OCI-LY7 (cell line): ENCODE measurements around the gene RPL34. TPM values are rescaled to one million over a fixed set of nuclear protein-coding genes. Genes with fewer than 3 reads are reported as not detected.

ENCODE experiments used
- BruUV-seq: library from RNA; stranded (reverse); fragments of 400-500 nt; replicated peaks from 2 replicates; lab custom pipeline; 2021; lab: Mats Ljungman, UMichigan
- CTCF ChIA-PET: fragments of 300-600 bp; sonication (Branson Sonifier 250); formaldehyde crosslinking; loops from one replicate; lab custom pipeline; 2022; ENCODE audit warnings: antibody characterized with exemption; ENCODE audit not compliant: unreplicated experiment; lab: Charles Lee
- POLR2A ChIA-PET: fragments of 300-600 bp; sonication (Branson Sonifier 250); formaldehyde crosslinking; loops from one replicate; lab custom pipeline; 2022; ENCODE audit warnings: antibody characterized with exemption; lab: Charles Lee
- DNase-seq: peaks from one replicate; pipeline ENCODE4 v3.0.0-alpha.2; 2015; ENCODE audit warnings: low spot score
- H2AFZ ChIP-seq: fragments of 200-600 bp; sonication (generic), shearing (Covaris generic); 2 replicates; pipeline ENCODE4 v1.6.1; 2014; ENCODE audit warnings: mild to moderate bottlenecking, antibody characterized with exemption, low read length, moderate library complexity
- H3K27ac ChIP-seq: fragments of 200-600 bp; sonication (generic); 2 replicates; pipeline ENCODE4 v1.5.1; 2014; ENCODE audit warnings: mixed run types, low read depth, mild to moderate bottlenecking, moderate library complexity, low read length, inconsistent platforms; ENCODE audit not compliant: poor library complexity, severe bottlenecking
- H3K36me3 ChIP-seq: fragments of 200-600 bp; sonication (generic); 2 replicates; pipeline ENCODE4 v1.6.1; 2014; ENCODE audit warnings: mild to moderate bottlenecking, antibody characterized with exemption, low read length, moderate library complexity, mixed read lengths; ENCODE audit not compliant: insufficient read depth
- H3K4me1 ChIP-seq: fragments of 200-600 bp; sonication (generic); 2 replicates; pipeline ENCODE4 v1.5.1; 2014; ENCODE audit warnings: mild to moderate bottlenecking, low read length; ENCODE audit not compliant: insufficient read depth, poor library complexity, severe bottlenecking
- H3K4me2 ChIP-seq: fragments of 200-600 bp; sonication (generic); 2 replicates; pipeline ENCODE4 v1.6.1; 2014; ENCODE audit warnings: mild to moderate bottlenecking, low read length
- H3K4me3 ChIP-seq: fragments of 200-600 bp; sonication (generic); 2 replicates; pipeline ENCODE4 v1.5.1; 2014; ENCODE audit warnings: mild to moderate bottlenecking, low read depth, low read length; ENCODE audit not compliant: poor library complexity, severe bottlenecking
- H3K79me2 ChIP-seq: fragments of 200-600 bp; sonication (generic); 2 replicates; pipeline ENCODE4 v1.6.1; 2016; ENCODE audit warnings: low read depth, mild to moderate bottlenecking, low read length, moderate library complexity, mixed read lengths; ENCODE audit not compliant: insufficient read depth
- H3K9me2 ChIP-seq: fragments of 200-600 bp; sonication (generic); 2 replicates; pipeline ENCODE4 v1.6.1; 2016; ENCODE audit warnings: mild to moderate bottlenecking, low read length, mixed read lengths; ENCODE audit not compliant: insufficient read depth
- H3K9me3 ChIP-seq: fragments of 200-600 bp; sonication (generic); 2 replicates; pipeline ENCODE4 v1.6.1; 2014; ENCODE audit warnings: mild to moderate bottlenecking, mixed run types, low read length, mixed read lengths
- H4K20me1 ChIP-seq: fragments of 200-600 bp; sonication (generic); 2 replicates; pipeline ENCODE4 v1.6.1; 2014; ENCODE audit warnings: mild to moderate bottlenecking, antibody characterized with exemption, low read length, moderate library complexity, mixed read lengths; ENCODE audit not compliant: insufficient read depth
- CTCF ChIP-seq: fragments of 200-600 bp; sonication (generic); conservative IDR thresholded peaks from 2 replicates; pipeline ENCODE4 v1.5.1; 2014; ENCODE audit warnings: mild to moderate bottlenecking, antibody characterized with exemption, low read length, moderate library complexity, mixed read lengths
- EZH2phosphoT487 ChIP-seq: fragments of 200-600 bp; sonication (generic); IDR thresholded peaks from 2 replicates; pipeline ENCODE4 v1.6.1; 2018; ENCODE audit warnings: low read depth, borderline replicate concordance, mild to moderate bottlenecking, mixed run types, antibody characterized with exemption, low read length, moderate library complexity, mixed read lengths
- intact Hi-C: fragments of 100-400 bp; cut with micrococcal nuclease; formaldehyde crosslinking; loops from one replicate; pipeline ENCODE4 v1.10.0; 2022; ENCODE audit not compliant: unreplicated experiment
- total RNA-seq, 2 experiments: library from RNA; depleted of rRNA in 1 of 2; stranded (reverse); fragments of >200 nt in 1 of 2; shearing (Covaris generic) in 1 of 2; gene quantifications; 2 replicates each; pipeline ENCODE4 v1.2.3, GENCODE V29; 2014 to 2022

The RPL34 gene
- total RNA-seq, 2 experiments from 2014 or later = 1,187 to 1,342 TPM

DNA sequence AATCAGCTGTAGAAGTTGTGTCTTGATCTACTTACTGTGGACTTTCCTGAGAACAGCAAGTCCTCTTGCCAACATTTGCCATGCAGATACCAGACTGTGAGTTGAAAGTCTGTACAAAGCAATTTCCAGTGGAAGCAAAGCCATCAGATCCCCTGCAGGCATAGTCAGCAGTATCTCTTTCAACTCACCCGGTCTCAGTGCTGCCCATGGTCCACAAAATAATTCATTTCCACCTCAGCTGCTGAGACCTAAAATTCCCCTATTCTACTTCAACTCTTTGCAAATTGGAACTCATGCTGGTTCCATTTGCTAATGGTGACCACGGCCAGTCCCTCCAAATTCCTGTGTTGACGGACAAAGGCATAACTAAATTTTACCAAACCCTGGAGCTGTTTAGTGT lies 46.0 kb upstream of the RPL34 start:
- no peaks in the 10 kb centered on the region for H3K9me3 ChIP-seq
- intact Hi-C loops = loop anchor here (5.0 kb wide), 3 partner anchors 407 to 817 kb away; partner anchors contain the start of gene LEF1
- no peak for DNase-seq
- no peak overlapping the region for H3K27ac ChIP-seq
- no peak overlapping the region for H3K4me2 ChIP-seq
- H2AFZ ChIP-seq = no peak overlapping the region
- CTCF ChIA-PET = no interaction called here
- TF ChIP-seq CTCF (no peak), EZH2phosphoT487 (no peak)
- H4K20me1 ChIP-seq = no peaks in the 10 kb centered on the region
- no TSS peak for BruUV-seq
- H3K79me2 ChIP-seq = no peaks in the 10 kb centered on the region
- no peak overlapping the region for H3K4me3 ChIP-seq
- no peaks in the 10 kb centered on the region for H3K9me2 ChIP-seq
- POLR2A ChIA-PET = interaction anchor here (1.6 to 2.5 kb wide), 2 partner anchors 10 to 30 kb away, joined by 4 to 10 read pairs; no protein-coding TSS in a partner anchor
- no peaks in the 10 kb centered on the region for H3K36me3 ChIP-seq
- H3K4me1 ChIP-seq = no peaks in the 10 kb centered on the region

DNA sequence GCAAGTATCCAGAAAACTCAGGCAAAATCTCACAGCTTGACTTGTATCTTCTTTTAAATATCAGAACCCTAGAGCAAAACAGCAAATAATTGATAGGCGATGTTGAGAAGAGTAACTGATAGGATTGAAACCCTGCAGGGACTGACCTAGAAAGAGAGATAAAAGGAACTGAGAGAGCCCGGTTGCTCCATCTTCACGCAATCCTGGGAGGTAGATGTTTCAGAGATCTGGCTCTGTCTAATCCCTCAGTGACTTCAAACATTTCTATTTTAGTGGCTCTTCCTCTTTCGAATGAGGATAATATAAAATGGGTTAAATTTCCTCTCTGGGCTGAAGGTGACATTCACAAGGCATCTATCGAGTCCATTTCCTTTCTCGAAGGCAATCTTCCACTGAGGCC lies 39.3 kb upstream of the RPL34 start:
- intact Hi-C loops = no loop called here
- no peak overlapping the region for H2AFZ ChIP-seq
- TF ChIP-seq EZH2phosphoT487 (no peak), CTCF (no peak)
- H3K27ac ChIP-seq = no peak overlapping the region
- H3K4me1 ChIP-seq = no peaks in the 10 kb centered on the region
- BruUV-seq = no TSS peak
- ChIA-PET POLR2A (interaction anchor here (0.6 to 1.0 kb wide), 5 partner anchors 12 to 364 kb away, joined by 3 to 7 read pairs (median 3); partner anchors contain the start of gene RPL34), CTCF (no interaction called here)
- H4K20me1 ChIP-seq = no peaks in the 10 kb centered on the region
- H3K9me2 ChIP-seq = no peaks in the 10 kb centered on the region
- no peak overlapping the region for H3K4me2 ChIP-seq
- no peak overlapping the region for H3K4me3 ChIP-seq
- no peaks in the 10 kb centered on the region for H3K36me3 ChIP-seq
- no peak for DNase-seq
- no peaks in the 10 kb centered on the region for H3K79me2 ChIP-seq
- no peaks in the 10 kb centered on the region for H3K9me3 ChIP-seq

DNA sequence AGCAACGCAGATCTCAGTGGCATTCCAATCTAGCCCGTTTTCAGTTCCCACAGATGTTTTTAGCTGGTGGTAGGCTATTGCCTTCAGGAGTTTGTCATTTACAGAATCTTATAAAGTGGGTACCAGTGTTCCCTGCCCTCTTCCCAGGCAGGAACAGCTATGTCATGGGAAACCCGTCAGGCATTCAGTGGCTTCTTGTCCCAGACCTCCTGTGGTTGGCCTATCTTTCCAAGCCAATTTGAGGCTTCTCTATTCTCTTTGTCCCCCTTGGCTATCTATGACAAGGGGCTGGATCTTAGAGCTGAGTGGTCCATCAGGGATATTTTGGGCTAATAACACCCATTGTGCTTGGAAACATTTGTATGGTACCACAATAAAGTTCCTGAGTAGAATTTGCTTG lies 33.6 kb upstream of the RPL34 start:
- Histone ChIP-seq H3K4me3 (no peak overlapping the region), H3K27ac (no peak overlapping the region), H3K79me2 (no peaks in the 10 kb centered on the region), H3K4me1 (no peaks in the 10 kb centered on the region), H3K4me2 (no peak overlapping the region), H4K20me1 (no peaks in the 10 kb centered on the region), H3K9me3 (no peaks in the 10 kb centered on the region), H2AFZ (no peak overlapping the region), H3K9me2 (no peaks in the 10 kb centered on the region), H3K36me3 (no peaks in the 10 kb centered on the region)
- ChIA-PET POLR2A (no interaction called here), CTCF (no interaction called here)
- TF ChIP-seq EZH2phosphoT487 (no peak), CTCF (no peak)
- intact Hi-C loops = no loop called here
- no peak for DNase-seq
- no TSS peak for BruUV-seq
